Liver (tissue), 3 donors: Measurements from ENCODE around the gene EPC1.

ENCODE experiments used
- CTCF ChIP-seq: fragments of 150-350 bp; IDR thresholded peaks from 2 replicates; pipeline ENCODE4 v1.5.1; 2017; ENCODE audit warnings: improper control_type of control experiment, low read depth, low read length; ENCODE audit not compliant: missing input control
- FOXA1 ChIP-seq: IDR thresholded peaks from 2 replicates; pipeline ENCODE4 v1.6.1; 2016; ENCODE audit warnings: antibody characterized with exemption
- GABPA ChIP-seq, 2 donors: IDR thresholded peaks in 1 of 2; conservative IDR thresholded peaks in 1 of 2; 2 replicates each; pipeline ENCODE4 v1.6.1; 2016; ENCODE audit warnings: antibody characterized with exemption in 2 of 2, mild to moderate bottlenecking in 1 of 2, moderate library complexity in 1 of 2
- HNF4A ChIP-seq, 2 donors: conservative IDR thresholded peaks; 2 replicates each; pipeline ENCODE4 v1.6.1; 2016; ENCODE audit warnings: antibody characterized with exemption in 2 of 2, mild to moderate bottlenecking in 2 of 2
- JUND ChIP-seq, 2 donors: IDR thresholded peaks; 2 replicates each; pipeline ENCODE4 v1.6.1; 2016; ENCODE audit warnings: antibody characterized with exemption in 2 of 2
- MAX ChIP-seq: IDR thresholded peaks from 2 replicates; pipeline ENCODE4 v1.6.1; 2016; ENCODE audit warnings: antibody characterized with exemption
- RAD21 ChIP-seq, 2 donors: IDR thresholded peaks; 2 replicates each; pipeline ENCODE4 v1.6.1; 2016; ENCODE audit warnings: antibody characterized with exemption in 2 of 2, mild to moderate bottlenecking in 2 of 2
- REST ChIP-seq: IDR thresholded peaks from 2 replicates; pipeline ENCODE4 v1.6.1; 2016; ENCODE audit warnings: antibody characterized with exemption, mild to moderate bottlenecking
- RXRA ChIP-seq, 2 donors: IDR thresholded peaks; 2 replicates each; pipeline ENCODE4 v1.6.1; 2017 to 2018; ENCODE audit warnings: antibody characterized with exemption in 2 of 2, mild to moderate bottlenecking in 1 of 2
- SP1 ChIP-seq: IDR thresholded peaks from 2 replicates; pipeline ENCODE4 v1.6.1; 2018; ENCODE audit warnings: antibody characterized with exemption, mild to moderate bottlenecking
- TAF1 ChIP-seq: conservative IDR thresholded peaks from 2 replicates; pipeline ENCODE4 v1.6.1; 2016; ENCODE audit warnings: antibody characterized with exemption, mild to moderate bottlenecking
- YY1 ChIP-seq: IDR thresholded peaks from 2 replicates; pipeline ENCODE4 v1.6.1; 2016; ENCODE audit warnings: antibody characterized with exemption, mild to moderate bottlenecking
- ZBTB33 ChIP-seq: IDR thresholded peaks from 2 replicates; pipeline ENCODE4 v1.6.1; 2016; ENCODE audit warnings: antibody characterized with exemption
- donor health status: healthy.
- donor health status: healthy.

GRCh38 chr10:32329061-32329460 lies 17.9 kb downstream of the EPC1 start:
- TF ChIP-seq SP1 (no peak), CTCF (no peak), TAF1 (no peak), RXRA (IDR thresholded peaks at IDR 0.05) (no peak), MAX (no peak), GABPA (IDR thresholded peaks at IDR 0.05 in 1 of 2, conservative IDR thresholded peaks at IDR 0.05 in 1 of 2) (no peak), JUND (IDR thresholded peaks at IDR 0.05) (no peak), RAD21 (IDR thresholded peaks at IDR 0.05) (no peak), REST (no peak), YY1 (no peak), FOXA1 (no peak), ZBTB33 (no peak), HNF4A (conservative IDR thresholded peaks at IDR 0.05) (no peak)
